ENCODE measurements around the gene FAM13C.

DNA sequence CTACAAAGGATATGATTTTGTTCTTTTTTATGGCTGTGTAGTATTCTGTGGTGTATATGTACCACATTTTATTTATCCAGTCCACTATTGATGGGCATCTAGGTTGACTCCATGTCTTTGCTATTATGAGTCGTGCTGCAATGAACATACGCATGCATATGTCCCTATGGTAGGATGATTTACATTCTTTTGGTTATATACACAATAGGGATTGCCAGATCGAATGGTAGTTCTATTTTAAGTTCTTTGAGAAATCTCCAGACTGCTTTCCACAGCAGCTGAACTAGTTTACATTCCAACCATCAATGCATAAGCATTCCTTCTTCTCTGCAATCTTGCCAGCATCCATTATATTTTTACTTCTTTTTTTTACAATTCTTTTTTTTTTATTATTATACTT, 35.6 kb upstream of the FAM13C start:
- TF ChIP-seq EZH2 (IDR thresholded peaks at IDR 0.05), result no peak
- TF ChIP-seq POLR2AphosphoS5 (IDR thresholded peaks at IDR 0.05; ENCODE audit: borderline replicate concordance, low read depth, low read length), result no peak
